GM18870 (cell line): ENCODE results near the gene SIRT5.

Experiments
- ATAC-seq: cut with Tn5 transposase; IDR thresholded peaks from one replicate; pipeline ENCODE4 v1.9.1; 2021; ENCODE audit warnings: moderate library complexity; ENCODE audit not compliant: unreplicated experiment

The SIRT5 gene

GRCh38 chr6:13629459-13630116 is 55.2 kb downstream of the SIRT5 start:
- no peak for ATAC-seq

GRCh38 chr6:13630499-13630898 is 56.1 kb downstream of the SIRT5 start:
- ATAC-seq: no peak

- ATAC-seq: no peak
Measured at GRCh38 chr6:13633343-13633742, 58.9 kb downstream of the SIRT5 start.

- ATAC-seq: no peak
Measured at GRCh38 chr6:13635948-13636658, 61.7 kb downstream of the SIRT5 start.

- ATAC-seq: no peak
Measured at GRCh38 chr6:13638014-13638413, 63.6 kb downstream of the SIRT5 start.

- ATAC-seq: no peak
Measured at GRCh38 chr6:13638626-13639025, 64.2 kb downstream of the SIRT5 start.

- no peak for ATAC-seq
Measured at GRCh38 chr6:13641315-13641714, 66.9 kb downstream of the SIRT5 start.

GRCh38 chr6:13643125-13643524 is 68.7 kb downstream of the SIRT5 start:
- no peak for ATAC-seq

- no peak for ATAC-seq
Measured at GRCh38 chr6:13648850-13649249, 74.4 kb downstream of the SIRT5 start.

GRCh38 chr6:13649393-13649792 is 75.0 kb downstream of the SIRT5 start:
- ATAC-seq: no peak

DNA sequence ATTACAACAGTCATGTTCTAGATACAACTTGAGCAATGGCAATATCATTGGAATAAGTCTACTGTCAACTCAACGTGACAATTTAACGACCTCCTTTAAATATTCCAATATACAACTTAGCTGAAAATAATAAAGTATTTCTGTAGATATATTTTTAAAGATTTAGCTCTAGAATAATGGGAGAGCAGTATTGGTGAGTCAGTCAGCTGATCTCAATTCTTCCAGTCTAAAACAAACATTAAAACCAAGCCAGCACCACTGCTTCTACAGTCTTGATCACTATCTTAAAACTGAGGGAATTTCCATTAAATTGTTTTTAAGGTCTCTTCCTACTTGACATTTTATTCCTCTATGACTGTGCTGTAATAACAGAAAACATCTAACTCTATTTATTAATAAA is 78.9 kb downstream of the SIRT5 start:
- ATAC-seq: no peak

GRCh38 chr6:13654496-13654895 is 80.1 kb downstream of the SIRT5 start:
- ATAC-seq: no peak

DNA sequence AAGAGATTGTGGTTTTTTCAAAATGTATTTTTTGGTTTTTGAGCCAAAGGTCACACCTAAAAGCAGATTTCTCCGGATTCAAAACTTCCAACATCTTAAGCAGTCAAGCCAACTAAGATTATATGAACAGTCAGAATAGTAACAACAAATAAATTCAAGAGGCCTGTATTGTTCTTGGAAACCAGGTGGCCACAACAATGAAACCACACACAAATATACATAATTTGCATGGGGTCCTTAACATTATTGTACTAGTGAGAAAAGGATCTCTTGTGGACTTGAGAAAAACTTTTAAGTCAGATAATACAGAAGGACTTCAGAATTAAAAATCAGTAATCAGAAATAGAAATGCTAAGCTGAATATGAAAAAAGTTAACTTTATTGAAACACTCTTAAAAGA is 81.3 kb downstream of the SIRT5 start:
- ATAC-seq: no peak

DNA sequence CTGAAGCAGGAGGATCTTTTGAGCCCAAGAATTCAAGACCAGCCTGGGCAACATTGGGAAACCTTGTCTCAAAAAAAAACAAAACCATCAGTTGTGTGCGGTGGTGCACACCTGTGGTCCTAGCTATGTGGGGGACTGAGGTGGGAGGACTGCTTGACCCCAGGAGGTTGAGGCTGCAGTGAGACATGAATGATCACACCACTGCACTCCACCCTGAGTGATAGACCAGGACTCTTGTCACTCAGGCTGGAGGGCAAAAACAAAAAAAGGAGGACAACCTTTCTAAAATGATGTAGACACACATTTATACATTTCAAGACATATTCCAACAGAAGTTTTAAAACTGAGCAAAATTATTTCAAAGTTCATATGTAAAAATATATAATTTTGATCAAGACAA is 85.9 kb downstream of the SIRT5 start:
- ATAC-seq: no peak

DNA sequence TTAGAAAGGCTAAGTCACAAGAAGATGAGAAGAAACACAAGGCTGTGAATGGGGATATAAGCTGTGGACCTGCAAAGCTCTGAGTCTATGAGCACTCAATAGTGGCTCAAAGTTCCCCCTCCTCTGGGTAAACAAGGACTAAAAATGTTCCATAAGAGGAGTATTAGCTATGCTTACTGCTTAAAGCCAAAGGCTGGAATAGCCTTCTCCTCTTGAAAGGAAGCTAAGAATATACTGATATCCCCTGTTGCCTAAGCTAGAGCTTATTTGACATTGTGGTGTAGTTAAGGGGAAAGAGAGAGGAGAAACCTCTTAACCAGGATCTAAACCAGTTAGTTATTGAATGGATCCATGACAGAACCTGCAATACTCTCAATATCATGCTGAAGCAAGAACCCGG is 86.5 kb downstream of the SIRT5 start:
- no peak for ATAC-seq

DNA sequence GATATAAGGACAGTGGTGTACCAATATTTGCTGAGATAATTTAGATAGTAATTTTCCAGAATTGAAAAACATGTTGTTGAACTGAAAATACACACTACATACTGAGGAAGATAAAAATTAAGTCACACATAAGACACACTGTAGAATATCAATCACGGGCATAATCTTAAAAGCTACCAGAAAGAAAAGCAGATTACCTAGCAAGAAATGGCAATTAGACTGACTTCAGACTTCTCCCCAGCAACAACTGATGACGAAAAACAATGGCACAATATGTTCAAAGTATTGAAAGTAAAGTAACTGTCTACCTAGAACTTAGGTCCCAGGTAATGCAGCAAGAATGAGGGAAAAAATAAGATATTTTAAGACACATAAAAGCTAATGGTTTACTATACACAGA is 87.2 kb downstream of the SIRT5 start:
- ATAC-seq: no peak

DNA sequence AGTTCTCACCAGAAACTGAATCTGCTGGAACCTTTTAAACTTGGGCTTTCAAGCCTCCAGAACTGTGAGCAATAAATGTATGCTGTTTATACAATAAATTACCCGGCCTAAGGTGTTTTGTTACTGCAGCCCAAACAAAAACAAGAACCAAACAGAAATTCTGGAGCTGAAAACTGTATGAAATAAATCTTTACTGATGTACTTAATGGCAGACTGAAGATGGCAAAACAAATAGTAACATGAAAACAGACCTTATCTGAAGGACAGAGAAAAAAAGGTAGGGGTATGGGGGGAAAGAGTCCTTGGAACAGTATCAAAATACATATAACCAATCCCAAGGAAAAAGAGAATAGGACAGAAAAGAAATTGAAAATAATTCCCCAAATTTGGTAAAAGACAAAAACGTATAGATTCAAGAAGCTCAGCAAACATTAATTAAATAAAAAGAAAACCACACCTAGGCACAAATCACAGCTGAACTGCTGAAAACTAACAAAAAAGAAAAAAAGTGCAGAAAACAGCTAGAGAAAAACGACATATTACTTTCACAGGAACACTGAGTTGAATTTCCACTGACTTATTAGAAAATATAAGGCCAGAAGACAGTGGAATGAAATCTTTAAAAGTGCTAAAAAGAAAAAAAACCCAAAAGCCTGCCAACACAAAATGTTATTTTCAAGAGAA is 88.4 kb downstream of the SIRT5 start:
- no peak for ATAC-seq

DNA sequence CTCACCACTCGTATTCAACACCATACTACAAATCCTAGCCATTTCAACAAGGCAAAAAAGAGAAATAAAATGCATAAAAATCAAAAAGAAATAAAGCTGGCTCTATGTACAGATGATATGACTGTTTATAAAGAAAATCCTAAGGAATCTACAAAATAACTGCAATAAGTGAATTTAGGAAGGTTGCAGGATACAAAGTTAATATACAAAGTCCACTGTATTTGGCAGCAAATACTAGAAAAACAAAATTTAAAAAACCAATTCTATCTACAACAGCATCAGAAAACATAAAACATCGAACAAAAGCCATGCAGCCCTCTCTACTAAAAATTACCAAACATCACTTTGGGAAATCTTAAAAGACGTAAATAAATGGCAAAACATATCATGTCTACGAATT is 89.6 kb downstream of the SIRT5 start:
- no peak for ATAC-seq
